HG02759 (cell line): Measurements from ENCODE around the gene HCN2.
"Not testable (repeated sequence)": the region's sequence is repeated elsewhere in the genome, so short reads cannot be mapped to it uniquely, and the experiment has no call there.

Source experiments
- ATAC-seq: cut with Tn5 transposase; IDR thresholded peaks from one replicate; pipeline ENCODE4 v1.9.1; 2021; ENCODE audit warnings: mild to moderate bottlenecking, moderate library complexity; ENCODE audit not compliant: unreplicated experiment

The HCN2 gene

DNA sequence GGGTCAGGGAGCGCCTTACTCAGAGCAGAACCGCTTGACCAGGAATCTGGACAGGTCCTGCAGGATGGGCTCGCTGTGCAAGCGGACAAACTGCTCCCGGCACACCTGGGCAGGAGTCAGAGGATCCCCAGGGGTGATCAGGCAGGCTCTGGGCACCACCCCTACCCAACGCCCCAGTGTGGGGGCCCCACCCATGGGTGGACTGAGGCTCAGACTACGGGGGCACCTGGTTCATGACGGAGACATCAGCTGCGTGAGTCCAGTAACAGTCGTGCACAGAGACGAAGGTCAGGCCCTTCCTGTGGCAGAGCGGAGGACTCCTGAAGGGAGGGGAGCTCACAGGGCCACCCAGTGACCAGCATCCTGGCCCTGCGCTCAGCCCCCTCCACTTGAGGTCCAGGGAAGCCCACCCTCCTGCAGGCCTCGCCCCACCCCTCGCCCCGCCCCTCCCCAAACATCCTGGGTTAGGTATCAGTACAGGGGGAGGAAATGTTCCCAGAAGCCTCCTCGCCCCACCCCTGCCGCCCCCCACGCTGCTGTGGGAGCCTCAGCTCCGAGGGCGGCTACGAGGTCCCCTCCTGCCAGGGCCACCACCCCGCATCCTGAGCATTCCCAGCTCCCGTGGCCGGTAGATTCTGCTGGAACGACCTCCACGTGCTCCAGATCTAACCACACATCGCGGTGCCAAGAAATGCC is 28.0 kb downstream of the HCN2 start:
- ATAC-seq: no peak

GRCh38 chr19:618247-618619 is 28.6 kb downstream of the HCN2 start:
- ATAC-seq: no peak

GRCh38 chr19:618674-619285 is 29.1 kb downstream of the HCN2 start:
- no peak for ATAC-seq

DNA sequence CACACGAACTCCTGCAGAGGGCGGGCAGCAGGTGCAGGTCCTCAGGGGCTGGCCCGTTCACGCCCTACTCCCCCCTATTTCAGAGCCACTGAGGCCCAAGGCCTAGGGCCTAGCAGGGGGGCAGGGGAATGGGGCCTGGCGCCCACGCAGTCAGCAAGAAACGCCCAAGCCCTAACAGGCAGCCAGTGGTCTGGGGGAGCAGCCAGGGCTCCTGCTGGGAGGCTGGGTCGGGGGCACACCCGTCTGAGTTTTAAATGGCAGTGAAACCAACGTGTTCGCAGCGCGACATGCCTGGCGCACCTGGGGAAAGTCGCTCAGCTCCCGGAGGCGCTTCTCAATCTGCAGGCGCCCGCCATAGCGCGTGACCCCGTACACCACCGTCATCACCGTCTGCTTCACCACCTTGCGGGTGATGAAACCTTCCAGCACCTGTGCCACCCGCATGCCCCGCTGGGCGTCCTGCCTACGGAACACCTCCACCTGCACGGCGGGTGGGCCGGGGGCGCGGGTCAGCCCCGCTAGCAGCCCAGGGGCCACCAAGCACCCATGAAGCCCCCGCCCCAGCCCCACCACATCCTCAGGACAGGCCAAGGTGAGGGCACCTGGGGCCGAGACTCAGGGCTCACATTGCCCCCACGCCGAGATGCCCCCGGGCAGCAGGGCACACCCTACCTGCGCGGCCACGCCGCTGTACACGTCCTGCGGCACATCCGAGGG is 29.8 kb downstream of the HCN2 start:
- ATAC-seq: no peak

- no peak for ATAC-seq
These were observed 30.6 kb downstream of the HCN2 start for GRCh38 chr19:620166-620862.

GRCh38 chr19:621191-621590 is 31.5 kb downstream of the HCN2 start:
- ATAC-seq: not testable (repeated sequence)

- ATAC-seq: no peak
These were observed 32.1 kb downstream of the HCN2 start for GRCh38 chr19:621819-622218.

DNA sequence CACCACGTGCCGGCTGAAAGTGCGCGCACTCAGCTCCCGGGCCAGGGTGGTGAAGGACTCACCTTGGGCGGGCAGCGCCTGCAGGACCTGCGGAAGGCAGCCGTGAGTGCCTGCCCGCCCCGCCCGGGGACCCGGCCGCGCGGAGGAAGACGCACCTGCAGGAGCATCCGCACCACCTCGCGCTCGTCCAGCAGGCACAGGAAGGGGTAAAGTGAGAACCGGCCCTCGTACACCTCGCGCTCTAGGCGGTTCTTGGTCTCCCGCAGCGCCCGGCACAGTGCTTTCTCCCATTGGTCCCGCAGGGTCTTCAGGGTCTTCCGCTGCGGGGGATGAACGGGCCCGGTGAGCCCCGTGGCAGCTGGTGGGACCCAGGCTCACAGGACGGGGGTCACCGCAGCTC is 33.0 kb downstream of the HCN2 start:
- ATAC-seq: no peak

DNA sequence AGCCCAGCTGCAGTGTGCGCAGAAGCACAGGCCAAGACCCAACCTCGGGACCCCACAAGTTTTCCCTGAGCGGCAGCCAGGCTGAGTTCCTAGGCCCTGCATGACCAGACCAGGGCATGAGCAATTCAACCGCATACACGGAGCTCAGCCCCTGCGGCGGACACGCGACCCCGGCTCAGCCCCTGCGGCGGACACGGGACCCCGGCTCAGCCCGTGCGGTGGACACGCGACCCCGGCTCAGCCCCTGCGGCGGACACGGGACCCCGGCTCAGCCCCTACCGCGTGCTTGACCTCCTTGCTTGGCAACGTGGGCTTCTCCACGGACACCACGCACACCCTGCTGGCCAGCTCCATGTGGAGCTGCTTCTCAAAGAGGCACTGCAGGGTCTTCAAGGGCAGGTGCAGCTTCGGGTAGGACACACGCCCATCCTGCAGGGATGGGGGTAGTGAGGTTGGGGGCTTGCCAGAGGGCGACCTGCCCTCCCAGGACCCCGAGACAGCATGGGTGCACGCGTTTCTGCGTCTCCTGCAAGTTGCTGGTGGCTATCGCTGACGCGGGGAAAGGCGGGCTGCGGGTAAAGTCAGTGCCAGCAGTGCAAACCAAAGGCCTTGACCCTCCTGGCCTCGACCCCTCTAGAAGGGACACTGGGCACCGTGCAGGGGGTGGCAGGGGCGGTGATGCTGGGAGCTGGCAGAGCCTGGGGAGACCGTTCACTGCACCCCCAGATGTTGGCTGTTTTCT is 33.7 kb downstream of the HCN2 start:
- ATAC-seq: no peak

GRCh38 chr19:623974-624373 is 34.3 kb downstream of the HCN2 start:
- ATAC-seq: no peak

DNA sequence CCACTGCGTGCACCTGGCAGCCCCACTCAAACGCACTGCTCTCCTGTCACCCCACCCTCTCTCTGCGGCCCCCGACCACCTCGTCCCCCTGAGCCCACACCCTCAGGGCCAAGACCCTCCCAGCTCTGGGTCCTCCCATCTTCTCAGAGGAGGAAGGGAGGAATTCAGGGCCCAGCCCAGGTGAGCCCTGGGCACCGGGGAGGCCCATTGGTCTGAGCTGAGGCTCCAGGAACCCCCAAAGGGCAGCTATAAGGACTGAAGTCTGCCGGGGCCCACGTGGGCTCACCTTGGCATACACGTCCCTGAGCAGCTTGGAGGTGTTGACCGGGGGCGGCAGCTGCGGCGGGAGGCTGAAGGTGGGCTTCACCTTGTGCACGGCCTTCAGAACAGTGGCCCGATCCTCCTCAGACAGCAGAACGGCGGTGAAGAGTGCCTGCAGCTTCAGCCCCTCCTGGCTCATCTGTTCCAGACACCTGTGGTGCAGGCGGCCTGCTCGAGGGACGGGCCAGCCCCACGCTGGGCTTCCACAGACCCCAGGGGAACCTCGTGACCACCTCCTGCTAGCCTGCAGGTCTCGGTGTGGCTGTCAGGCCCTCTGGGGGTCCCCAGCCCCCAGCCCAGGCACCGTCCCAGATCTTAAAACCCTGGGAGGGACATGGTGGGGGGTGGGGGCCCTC is 34.9 kb downstream of the HCN2 start:
- no peak for ATAC-seq

- no peak for ATAC-seq
These were observed 35.6 kb downstream of the HCN2 start for GRCh38 chr19:625257-625656.

- ATAC-seq: not testable (repeated sequence)
These were observed 36.9 kb downstream of the HCN2 start for GRCh38 chr19:626566-626965.

DNA sequence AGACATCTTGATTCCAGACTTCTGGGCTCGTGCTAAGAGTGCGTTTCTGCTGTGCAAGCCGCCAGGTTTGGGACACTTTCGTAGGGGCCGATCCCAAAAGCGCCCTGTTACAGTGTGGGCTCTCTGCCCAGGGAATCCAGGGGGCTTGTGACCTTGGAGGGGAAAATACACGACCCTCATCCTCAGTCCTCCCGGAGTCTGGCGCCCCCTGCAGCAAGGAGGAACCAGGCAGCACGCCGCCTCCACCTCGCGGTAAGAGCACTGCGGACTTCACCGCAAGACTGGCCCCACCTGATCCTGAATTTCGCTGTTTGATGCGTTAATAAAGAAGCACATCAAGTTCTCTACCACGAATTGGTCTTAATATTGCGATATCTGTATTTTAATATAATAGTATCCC is 38.5 kb downstream of the HCN2 start:
- no peak for ATAC-seq

GRCh38 chr19:629515-629914 is 39.8 kb downstream of the HCN2 start:
- not testable (repeated sequence) for ATAC-seq

GRCh38 chr19:629961-630714 is 40.5 kb downstream of the HCN2 start:
- ATAC-seq: no peak

DNA sequence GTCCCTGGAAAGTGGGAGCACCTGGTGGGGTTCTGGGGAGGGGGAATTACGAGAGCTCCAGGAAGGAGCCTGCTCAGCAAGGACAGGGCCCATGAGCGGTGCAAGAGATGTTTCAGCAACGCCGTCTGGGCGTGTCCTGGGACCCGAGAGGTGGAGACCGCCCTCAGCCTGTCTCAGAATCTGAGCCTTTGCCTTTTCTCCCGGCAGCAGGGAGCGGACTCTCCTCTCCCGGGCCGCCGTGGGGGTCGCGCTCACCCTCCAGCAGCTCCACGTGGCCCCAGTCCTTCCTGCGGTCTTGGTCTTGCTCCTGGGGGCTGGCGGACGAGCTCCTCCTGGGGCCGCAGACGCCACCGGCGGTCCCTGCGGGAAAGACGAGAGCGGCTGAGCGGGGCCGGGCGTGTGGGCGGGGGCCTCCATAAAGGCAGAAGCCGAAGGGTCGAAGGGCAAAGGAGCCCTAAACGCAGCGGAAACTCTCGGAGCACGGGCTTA is 42.9 kb downstream of the HCN2 start:
- peak; percentile 25 for ATAC-seq

DNA sequence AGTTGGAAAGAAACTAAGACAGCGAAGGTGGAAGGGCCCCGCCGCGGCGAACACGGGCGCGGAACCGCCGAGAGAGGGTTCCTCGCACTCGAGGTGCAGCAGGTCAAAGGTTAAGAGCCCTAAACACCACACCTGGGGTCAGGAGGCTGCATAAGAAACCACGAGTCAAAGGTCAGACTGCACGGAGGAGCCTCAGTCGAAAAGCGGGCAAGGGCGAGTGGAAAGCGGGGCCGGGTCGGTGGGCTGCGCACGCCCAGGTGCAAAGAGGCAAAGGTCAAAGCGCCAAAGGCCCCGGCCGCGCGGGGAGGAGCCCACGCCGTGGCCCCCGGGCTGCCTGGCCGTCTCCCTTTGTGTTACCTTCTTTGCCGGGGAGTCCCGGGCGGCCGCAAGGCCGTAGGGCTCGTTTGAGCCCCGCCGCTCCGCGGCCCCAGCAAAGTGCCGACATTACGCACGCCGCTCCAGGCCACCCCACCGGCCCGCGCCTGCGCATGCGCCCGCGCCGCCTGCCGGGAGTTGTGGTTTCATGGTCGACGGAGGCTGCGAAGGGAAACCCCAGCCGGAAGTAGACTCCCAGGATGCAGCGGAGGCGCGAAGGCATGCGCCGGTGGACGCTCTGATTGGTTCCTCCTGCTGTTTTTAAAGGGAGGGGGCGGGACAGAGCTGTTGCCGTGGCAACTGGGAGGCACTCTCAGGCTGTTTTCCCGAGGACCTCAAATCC is 43.5 kb downstream of the HCN2 start, which contains the start of gene POLRMT:
TSS of gene POLRMT (minus strand) at position 470 of the 718 bp plus-strand sequence. CDS start at position 445, 25 bp downstream.
- ATAC-seq: peak; percentile 88
